Measurements from ENCODE around the gene LYZL1. TPM values are rescaled to one million over a fixed set of nuclear protein-coding genes. Genes with fewer than 3 reads are reported as not detected.
A peak's percentile ranks its signal among the peaks of the same experiment; 100 is the strongest.
"Not testable (repeated sequence)": the region's sequence is repeated elsewhere in the genome, so short reads cannot be mapped to it uniquely, and the experiment has no call there.

Gene LYZL1
- polyA plus RNA-seq (ENCODE audit: insufficient read length in 12 of 12): not detected
- long read RNA-seq, donor 1: 0 reads
- long read RNA-seq, donor 2: 0 reads
- long read RNA-seq, donor 3: 0 reads
- long read RNA-seq, donor 4: 0 reads
- long read RNA-seq, donor 5: 0 reads
- long read RNA-seq, donor 6: 0 reads
- long read RNA-seq, donor 7: 0 reads
- long read RNA-seq, donor 8: 0 reads
- long read RNA-seq, donor 9: 0 reads
- long read RNA-seq, donor 10: 0 reads
- long read RNA-seq, donor 11: 0 reads

- not testable (repeated sequence) for DNase-seq
Measured at GRCh38 chr10:29288906-29289305, at the start of gene LYZL1. LYZL1 (plus strand) TSS chr10:29289070; CDS start chr10:29291868, 2,798 bp downstream.

DNA sequence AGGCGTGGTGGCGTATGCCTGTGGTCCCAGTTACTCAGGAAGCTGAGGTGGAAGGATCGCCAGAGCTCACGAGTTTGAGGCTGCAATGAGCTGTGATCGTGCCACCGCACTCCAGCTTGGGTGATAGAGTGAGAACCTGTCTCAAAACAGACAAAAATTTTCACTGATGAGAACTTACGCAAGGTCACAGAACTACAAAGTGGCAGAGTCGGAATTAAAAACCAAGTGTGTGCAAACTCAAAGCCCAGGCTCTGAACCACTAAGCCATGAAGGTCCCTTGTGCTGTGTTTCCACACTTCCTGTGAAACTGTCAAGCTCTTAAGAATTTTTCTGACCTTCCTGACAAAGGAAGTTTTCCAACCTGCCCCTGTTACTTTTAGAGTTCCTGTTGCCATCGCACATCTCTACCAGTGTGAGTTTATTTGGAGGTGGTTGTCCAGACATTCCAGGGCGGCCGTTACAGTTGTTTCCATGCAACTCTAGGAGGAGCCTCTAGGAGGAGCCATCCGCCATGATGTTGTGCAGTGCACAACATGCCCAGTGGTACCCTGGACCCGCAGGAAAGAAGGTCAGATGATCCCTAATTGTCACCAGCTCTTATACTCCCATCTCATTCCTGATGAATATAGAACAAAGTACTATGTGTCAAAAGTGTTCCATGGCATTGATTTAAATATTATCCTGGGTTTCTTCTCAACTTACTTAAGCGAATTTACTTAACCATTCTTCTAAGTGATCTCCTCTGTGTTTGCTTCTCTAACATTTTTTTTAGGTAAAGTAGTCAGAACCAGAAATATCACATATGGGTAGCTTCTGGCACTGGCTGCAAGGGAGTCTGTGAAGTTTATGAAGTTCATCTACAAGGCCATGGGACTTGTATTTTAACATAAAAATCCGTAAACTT is 49.0 kb upstream of the LYZL1 start:
- DNase-seq: no peak

DNA sequence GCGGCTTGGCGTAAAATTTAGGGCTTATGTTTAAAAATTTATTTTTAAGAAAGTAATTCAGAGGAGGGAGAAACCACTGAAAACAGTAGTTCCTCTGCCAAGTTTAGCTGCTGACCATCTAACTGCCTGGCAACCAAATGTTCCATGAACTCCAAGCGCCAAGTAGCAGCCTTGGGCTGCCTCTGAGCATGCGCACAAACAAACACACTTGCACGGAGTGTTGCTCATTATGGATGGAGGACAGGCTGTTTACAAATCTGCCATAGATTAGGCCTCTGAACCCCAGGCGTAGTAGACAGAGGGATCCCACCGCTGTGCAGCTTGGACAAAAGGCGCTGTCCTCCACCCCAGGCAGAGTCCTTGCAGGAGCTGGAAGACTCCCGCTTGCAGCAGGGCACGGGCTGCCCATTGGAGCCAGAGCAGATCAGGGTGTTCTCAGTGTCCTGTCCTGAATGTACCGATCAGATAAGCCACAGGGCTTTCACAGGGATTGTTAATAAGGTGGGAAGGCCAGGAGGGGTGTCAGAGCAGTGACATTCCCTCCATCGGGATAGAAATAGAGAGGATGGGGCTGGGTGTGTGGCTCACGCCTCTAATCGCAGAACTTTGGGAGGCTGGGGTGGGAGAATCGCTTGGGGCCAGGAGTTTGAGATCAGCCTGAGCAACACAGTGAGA is 47.7 kb upstream of the LYZL1 start:
- no peak for DNase-seq

GRCh38 chr10:29241925-29242324 is 46.9 kb upstream of the LYZL1 start:
- DNase-seq: no peak

GRCh38 chr10:29243066-29243465 is 45.8 kb upstream of the LYZL1 start:
- no peak for DNase-seq

DNA sequence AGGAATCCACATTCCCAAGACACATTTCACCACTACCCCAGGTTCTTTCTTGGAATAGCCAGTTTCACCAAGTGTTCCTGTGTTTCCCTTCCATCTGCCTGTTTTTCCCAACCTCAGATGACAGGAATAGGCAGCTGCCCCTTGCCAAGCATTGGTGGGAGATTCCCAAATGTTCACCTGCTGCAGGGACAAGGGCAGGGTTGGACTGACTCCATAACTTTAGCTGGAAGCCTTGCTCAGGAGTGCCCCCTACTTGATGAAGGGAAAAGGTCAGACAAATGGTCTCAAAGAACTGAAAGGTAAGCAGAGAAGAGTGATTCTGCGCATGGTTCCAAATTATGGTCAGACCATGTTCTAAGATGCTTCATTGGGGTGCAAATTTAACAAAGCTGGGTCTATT is 45.1 kb upstream of the LYZL1 start:
- no peak for DNase-seq

DNA sequence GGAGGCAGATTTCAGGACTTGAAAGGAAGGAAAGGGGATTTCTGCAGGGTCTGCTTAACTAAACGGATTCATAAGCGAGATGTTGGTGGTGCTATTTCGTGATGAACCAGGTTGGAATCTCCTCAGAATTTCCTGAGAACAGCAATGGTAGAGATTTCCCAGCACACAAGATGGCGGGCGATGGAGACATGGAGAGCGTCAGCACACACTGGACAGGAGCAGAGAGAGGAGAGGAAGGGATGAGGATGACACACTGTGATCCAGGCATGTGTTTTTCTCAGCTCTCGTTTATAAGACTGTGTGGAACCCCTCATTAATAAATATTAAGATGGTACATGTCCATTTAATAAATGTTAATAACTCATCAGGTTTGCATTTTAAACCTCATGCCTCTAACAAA is 43.9 kb upstream of the LYZL1 start:
- DNase-seq: no peak

GRCh38 chr10:29245476-29245875 is 43.4 kb upstream of the LYZL1 start:
- DNase-seq: no peak

DNA sequence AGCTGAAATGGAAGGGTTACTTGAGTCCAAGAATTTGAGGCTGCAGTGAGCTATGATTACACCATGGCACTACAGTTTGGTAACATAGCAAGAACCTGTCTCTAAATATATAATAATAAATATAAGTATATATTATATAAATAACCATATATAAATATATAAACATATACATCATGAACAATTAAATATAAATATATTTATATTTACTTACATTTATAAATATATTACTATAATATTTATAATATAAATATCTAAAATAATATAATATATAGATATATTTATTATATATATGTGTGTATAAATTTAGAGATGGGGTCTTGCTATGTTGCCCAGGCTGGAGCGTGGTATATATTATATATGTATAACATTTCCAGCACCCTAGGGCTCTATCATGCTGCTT is 42.4 kb upstream of the LYZL1 start:
- DNase-seq: no peak

GRCh38 chr10:29248158-29248557 is 40.7 kb upstream of the LYZL1 start:
- DNase-seq: no peak

GRCh38 chr10:29249018-29249417 is 39.9 kb upstream of the LYZL1 start:
- no peak for DNase-seq

DNA sequence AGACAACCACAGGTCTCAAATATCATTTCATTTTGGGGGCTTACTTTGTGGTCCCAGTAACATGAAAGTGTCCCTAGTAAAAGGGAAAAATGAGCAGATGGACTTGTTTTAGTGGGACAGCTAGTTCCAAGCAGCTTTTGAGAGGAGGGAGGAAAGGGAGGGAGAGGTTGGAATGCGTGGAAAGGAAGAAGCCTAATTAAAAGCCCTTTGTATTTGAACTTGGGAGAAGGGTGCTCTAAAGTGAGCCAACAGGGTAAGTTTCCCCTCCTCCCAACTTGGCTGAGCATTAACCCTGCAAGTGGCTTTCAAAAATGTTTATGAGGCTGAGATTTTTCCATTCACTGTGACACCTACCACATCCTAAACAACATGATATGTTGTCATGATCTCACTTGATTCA is 38.8 kb upstream of the LYZL1 start:
- no peak for DNase-seq

GRCh38 chr10:29252811-29253689 is 35.8 kb upstream of the LYZL1 start:
- DNase-seq: peak; percentile 86

GRCh38 chr10:29253690-29254029 is 35.2 kb upstream of the LYZL1 start:
- no peak for DNase-seq

DNA sequence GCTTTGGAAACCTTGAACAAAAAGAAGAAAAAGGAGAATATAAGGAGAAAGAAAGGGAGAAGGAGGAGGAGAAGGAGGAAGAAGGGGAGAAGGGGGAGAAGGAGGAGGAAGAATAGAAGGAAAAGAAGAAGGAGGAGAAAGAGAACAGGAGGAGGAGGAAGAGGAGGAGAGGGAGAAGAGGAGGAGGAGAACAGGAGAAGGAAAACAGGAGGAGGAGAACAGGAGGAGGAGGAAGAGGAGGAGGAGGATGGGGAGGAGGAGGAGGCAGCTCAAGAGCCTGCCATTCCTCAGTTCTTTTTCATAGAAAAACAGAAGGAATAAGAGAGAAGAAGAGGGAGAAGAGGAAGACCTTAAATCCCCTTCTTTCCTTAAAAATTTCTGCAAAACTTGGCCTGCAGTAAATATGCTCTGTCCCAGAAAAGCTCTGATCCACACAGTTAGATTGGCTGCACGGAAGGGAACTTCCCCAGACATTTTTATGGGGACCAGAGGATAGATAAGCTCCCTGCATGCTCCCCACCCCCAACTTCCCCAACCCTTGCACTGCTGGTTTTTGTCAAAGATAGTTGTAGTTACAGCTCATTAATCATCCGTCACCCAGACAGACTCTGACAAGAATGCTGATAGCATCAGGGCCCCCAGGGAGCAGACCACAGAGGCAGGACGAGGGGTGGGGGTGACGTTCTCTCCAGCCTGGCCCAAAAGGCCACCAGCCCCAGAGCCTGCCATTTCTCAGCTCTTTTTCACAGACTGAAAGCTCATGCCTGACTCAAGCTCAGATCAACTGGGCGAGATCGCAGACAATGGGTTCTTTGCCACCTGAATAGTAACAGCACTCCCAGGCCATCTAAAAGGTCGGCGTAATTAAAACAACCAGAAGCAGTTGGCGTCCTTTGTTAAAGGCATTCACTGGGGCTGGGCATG is 34.5 kb upstream of the LYZL1 start:
- no peak for DNase-seq

DNA sequence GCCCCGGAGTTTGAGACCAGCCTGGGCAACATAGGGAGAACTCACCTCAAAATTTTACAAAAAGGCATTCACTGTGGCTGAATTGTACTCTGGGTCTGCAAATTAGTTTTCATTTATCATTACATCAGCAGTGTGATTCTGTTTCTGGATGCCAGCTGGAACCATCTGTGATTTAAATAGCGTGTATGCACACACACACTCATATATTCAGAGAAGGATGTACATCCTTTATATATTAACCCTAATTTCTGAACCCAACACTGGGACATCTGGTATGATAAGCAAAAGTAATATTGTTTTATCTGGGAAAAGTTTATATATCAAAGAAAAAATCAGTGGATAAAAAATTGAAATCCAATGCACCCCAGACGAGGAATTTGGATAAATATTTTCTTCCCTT is 33.8 kb upstream of the LYZL1 start:
- DNase-seq: no peak

DNA sequence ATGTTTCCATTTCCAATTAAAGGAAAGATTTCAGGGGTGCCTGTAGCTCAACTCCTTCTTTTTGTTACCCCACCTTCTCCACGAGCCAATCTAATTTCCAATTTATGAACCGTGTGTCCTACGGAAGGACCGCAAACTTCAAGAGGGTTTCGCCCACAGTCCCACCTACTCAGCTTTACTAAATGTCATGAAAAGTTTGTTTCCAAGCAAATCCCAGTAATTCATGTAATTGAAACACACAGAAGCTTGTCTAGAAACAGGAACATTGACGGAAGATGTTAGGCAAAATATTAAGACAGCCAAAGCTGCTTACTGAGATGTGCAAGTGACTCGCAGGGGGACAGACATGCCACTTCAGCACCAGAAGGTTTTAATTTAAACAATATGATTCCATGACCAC is 32.9 kb upstream of the LYZL1 start:
- no peak for DNase-seq

GRCh38 chr10:29256586-29256985 is 32.3 kb upstream of the LYZL1 start:
- DNase-seq: no peak

DNA sequence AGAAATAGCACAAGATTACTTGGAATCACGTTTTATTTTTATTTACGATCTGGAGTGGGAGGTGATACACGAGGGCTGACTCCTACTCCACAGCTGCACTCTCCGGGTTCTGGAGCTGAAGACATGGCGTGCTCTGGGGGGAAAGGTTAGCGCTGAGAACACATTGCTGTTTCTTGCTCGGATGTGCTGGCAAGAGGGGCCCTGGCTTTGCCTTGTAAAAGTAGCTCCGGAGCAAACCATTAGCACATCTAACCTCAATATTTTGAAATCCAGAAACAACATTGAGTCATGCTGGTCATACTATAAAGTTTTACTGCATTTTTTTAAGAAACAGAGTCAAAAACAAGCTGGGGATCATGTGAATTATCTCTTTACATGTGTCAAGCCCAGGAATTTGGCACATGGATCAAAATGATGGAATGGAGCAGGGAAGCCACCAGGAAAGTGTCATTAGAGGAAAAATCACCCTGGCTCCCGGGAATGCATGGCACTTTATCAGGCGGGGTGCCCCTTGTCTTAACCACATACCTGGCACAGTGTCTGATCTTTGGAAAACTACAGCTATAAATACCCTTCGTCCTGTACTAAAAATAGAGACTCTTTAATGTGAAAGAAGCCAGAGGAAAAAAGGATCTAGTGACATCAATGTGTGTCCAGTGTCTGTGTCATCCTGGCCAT is 31.6 kb upstream of the LYZL1 start:
- DNase-seq: no peak

DNA sequence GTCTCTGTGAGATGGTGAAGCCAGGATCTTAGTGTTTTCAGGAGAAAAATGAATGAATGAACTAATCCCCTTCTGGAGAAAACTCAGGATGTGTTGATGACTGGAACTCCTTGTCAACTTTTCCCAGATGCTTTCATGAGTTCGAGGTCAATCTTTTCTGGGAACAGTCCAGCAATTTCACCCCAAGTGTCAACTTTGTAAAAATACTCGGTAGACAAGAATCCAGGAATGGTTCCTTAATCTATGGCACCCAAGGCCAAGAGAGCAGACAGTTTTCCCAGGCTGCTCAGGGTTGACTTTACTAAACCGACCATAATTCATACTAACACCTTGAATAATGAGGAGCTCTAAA is 31.1 kb upstream of the LYZL1 start:
- DNase-seq: no peak

Data from muscle of arm (tissue), 14 donors.